GM18873 (cell line): ENCODE data around the gene LTBP2.

ENCODE experiments used
- ATAC-seq: cut with Tn5 transposase; IDR thresholded peaks from one replicate; pipeline ENCODE4 v1.9.1; 2021; ENCODE audit warnings: mild to moderate bottlenecking, moderate library complexity, moderate number of reproducible peaks; ENCODE audit not compliant: unreplicated experiment, low FRiP score

Gene LTBP2

DNA sequence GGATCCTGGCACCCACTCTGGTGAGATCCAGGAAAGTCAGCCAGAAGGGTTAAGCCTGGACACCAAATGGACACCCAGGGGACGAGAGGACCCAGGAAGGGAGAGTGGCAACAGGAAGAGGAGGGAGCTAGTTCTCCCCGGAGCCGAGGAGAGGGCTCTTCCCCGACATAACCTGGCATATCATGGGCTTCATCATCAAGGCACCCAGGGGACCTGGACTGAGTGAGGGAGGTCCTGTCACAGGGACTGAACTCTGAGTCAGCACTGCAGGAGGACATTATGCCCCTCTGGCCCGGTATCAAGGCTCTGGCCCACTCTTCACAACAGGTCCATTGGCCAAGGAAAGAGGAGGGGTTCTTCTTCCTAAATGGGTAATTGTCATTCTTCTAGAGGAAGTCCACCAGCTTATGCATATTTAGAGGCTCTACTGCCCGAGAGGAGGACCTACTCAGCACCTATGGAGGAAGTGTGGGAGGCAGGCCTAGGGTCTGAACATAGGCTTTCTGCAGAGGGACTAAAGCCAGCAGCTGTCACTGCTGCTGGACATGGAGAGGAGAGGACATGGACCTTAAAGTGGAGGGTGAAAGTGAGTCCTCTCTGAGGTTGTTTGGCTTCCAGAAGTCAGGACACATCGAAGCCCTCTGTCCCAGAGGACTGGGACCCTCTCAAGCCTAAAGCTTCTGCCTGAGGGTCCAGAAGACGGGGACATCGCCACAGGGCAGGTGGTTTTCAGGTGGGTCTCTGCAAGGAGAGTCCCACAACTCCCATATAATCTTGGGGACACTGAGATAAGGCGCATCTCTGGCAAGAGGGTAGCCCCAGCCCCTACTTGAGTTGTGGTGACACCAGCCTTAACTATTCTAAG, 99.8 kb downstream of the LTBP2 start:
- ATAC-seq, result no peak

DNA sequence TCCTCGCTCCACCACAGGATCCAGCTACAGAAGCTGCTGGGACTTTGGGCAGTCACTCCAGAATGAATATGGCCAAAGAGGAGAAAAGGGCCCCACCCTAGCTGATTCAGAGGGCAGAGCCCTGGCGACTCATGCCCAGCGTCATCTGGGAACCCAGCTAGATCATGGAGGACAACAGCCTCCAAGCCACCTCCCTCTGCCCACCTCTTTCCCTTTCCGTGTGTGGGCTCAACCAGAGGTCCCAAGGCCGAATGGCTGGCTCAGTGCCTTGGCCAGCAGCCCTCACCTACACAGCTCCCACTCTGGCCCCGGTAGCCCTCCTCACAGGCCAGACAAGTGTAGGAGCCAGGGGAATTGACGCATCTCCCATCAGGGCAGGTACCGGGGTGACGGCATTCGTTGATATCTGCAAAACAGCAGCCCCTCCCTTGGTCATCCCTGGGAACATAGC, 101.1 kb downstream of the LTBP2 start:
- no peak for ATAC-seq

- no peak for ATAC-seq
These were observed 101.7 kb downstream of the LTBP2 start for GRCh38 chr14:74510223-74510931.

- ATAC-seq, result no peak
These were observed 102.3 kb downstream of the LTBP2 start for GRCh38 chr14:74509587-74510222.

GRCh38 chr14:74508844-74509428, 103.1 kb downstream of the LTBP2 start:
- no peak for ATAC-seq

DNA sequence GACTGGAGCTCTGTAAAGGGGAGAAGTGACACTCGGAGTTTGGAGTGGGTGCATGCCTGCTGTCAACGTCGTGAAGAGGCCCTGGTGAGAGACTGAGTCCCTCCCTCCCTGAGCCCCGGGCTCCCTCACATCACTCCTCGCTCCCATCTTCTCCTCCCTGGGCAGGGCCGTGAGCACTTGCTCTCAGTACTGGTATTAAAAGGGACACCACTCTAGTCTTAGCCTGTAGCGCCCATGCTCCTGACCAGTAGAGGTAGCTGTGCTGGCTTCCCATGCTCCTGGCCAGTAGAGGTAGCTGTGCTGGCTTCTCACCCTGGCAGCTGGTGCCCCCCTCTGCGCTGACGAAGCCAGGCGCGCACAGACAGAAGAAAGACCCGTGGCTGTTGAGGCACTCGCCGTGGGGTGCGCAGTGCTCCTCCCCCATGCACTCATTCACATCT, 103.7 kb downstream of the LTBP2 start:
- ATAC-seq, result no peak

DNA sequence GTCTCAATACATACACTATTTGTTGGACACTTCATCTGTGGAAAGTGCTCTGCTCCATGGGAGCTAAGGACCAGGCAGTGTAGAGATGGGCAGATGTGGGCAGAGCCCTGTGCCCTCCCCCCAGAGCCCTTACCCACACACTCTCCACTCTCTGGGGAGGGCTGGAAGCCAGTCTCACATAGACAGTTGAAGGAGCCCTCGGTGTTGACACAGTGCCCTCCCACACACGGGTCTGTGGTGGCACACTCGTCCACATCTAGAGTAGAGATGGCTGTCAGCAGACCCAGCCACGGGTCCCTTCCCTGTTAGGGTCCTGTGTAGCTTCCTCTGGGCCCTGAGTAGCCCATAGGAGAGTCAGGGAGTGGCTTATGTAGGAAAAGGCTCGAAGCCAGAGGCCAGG, 104.2 kb downstream of the LTBP2 start:
- no peak for ATAC-seq

DNA sequence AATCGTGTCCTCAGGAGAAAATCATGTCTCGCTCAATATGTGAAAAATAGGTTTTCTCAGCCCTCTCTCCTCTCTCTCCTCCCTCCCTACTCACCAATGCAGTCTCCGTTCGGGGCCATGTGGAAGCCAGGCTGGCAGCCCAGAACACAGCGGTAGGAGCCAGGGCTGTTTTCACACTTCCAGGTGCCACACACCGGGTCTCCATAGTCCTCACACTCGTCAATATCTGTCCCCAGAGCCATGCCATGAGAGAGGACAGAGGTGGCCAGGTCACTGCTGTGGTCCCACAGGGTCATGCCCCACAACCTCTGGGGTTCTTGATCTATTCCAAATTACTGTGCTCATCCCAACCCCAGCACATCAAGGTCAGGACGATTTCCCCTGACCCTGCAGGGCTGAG, 105.0 kb downstream of the LTBP2 start:
- ATAC-seq, result no peak

DNA sequence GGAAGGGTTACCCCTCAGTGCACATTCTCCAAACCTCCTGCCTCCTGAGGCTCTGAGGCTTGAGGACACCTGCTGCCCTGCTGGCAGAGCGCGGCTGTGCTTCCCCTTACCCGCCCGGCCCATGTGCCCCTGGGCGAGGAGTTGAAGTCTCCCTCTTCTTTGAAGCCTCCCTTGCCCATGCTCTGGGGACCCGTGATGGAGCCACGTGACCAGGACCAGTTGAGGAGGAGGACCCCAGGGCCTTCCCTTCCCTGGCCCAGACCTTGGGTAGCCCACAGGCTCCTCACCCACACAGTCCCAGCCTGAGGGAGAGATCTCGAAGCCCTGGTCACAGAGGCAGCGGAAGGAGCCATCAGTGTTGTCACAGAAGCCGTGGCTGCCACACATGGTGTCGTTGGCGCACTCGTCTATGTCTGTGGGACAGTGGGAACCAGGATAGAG, 105.6 kb downstream of the LTBP2 start:
- no peak for ATAC-seq

- ATAC-seq, result no peak
These were observed 106.2 kb downstream of the LTBP2 start for GRCh38 chr14:74505831-74506230.

- no peak for ATAC-seq
These were observed 106.9 kb downstream of the LTBP2 start for GRCh38 chr14:74504874-74505720.

- ATAC-seq, result no peak
These were observed 107.6 kb downstream of the LTBP2 start for GRCh38 chr14:74504412-74504811.

GRCh38 chr14:74503938-74504335, 108.1 kb downstream of the LTBP2 start:
- no peak for ATAC-seq

- no peak for ATAC-seq
These were observed 108.6 kb downstream of the LTBP2 start for GRCh38 chr14:74503291-74503937.

DNA sequence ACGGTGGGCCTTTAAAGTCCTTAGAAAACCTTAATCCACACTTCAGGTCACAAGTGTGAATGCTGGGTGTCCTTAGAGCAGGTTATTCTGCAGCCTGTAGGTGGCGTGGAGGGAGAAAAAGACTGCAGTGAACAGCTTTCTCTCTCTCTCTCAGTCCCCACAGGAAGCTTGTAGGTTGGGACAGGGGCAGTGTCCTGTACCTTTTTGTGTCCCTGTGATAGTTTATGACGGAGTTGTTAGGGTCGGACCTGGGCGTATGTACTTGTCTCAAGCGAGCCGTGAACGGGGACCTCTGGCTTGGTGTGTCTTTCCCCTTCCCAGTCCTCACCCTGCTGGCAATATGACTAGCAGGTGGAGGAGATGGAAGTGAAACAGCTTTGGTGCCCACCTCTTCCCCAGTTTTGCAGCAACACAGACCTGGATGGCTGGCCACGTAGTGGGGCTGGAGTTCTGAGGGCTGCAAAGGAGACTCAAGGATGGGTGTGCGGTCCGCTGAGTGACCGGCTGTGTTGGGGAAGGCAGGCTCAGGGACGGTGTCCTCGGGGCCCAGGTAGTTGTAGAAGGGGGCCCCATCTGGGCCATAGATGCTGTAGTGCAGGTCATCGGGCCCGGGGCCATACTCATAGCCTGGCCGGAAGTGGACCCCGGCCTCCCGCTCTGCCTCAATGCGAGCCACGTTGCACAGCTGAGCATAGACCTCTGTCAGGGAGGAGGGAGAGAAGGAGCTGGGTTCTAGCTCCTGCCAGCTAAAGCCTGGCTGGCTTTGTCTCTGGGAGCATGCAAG, 109.6 kb downstream of the LTBP2 start:
- ATAC-seq, result no peak

DNA sequence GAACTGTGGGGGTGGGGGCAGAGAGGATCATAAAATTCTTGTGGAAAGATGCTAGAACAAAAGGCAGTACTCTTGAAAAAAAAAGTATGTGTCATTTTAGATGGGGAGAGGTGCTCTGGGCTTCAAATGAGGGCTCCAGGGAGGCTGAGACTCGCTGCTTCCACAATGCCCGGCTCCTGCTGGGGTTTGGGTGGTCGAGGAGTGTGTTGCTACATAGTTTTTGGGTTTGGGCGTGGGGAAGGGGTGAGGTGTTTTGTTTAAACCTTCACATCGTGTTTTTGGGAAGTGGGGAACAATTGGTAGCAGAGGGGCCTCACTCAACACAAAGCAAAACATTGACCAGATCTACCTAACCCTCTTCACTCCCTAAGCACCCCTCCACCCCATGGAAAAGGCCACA, 110.3 kb downstream of the LTBP2 start:
- no peak for ATAC-seq

DNA sequence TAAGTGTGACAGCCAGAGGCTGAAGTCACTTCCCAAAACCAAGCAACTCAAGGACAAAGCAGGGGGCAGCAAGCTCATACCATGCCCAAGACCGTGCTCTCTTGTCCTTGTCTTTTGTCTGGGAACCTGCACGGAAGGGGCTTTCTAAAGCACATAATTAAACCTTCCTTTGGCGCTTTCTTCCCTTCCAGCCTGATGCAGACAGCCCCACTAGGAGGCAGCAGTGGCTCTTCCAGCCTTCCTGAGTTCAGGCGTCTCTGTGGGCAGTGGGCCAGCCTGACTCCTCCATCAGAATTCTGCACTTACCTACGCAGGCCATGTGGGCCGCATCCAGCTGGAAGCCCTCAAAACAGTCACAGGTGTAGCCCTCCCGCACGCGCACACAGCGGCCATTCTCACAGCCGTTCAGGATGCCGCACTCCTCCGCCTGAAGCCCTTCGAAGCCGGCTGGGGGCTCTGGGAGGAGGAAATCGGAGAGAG, 110.9 kb downstream of the LTBP2 start:
- ATAC-seq, result no peak

DNA sequence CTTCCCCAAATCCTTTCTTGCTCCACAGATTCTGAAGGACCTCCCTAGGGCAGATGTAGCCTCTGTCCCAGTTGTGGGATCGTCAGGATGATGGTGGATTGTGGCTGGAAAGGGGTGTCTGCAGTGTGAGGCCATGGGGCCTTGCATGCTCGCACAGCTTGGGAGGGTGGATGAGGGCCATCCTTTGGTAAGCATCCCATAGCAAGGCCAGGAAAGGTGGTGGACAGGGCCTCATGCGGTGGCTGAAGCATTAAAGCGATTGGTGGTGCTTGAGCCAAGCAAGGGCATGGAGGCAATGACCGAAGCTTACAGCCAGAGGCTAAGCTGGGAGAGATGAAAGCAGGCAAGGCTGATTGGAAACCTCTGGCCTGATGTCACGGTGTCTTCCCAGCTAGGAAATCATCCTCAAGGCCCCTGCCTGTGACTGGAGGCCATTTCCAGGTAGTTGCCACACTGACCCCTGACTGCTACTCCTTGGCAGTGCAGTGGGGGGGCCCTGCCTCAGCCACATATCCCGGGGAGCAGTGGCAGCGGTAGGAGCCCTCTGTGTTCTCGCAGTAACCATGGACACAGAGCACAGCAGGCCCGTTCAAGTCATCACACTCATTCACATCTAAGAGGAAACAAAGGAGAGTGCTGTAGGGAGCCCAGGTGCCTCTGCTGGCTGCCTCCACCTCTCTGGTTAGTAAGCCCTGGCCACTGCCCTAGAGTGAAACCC, 111.5 kb downstream of the LTBP2 start:
- no peak for ATAC-seq
